Osteoblast (primary cell): ENCODE data around the gene IFT20. TPM values are rescaled to one million over a fixed set of nuclear protein-coding genes. Genes with fewer than 3 reads are reported as not detected.

Experiments used
- DNase-seq: peaks from one replicate; pipeline ENCODE4 v3.0.0; 2011; ENCODE audit warnings: low spot score, mixed read lengths; ENCODE audit not compliant: insufficient read length; ENCODE audit errors: missing footprints
- H2AFZ ChIP-seq: 2 replicates; pipeline ENCODE4 v1.6.0; 2011; ENCODE audit warnings: mild to moderate bottlenecking, low read length
- H3K27ac ChIP-seq: 2 replicates; pipeline ENCODE4 v1.5.1; 2011; ENCODE audit warnings: mild to moderate bottlenecking, low read depth, low read length, moderate library complexity
- H3K27me3 ChIP-seq: 2 replicates; pipeline ENCODE4 v1.6.0; 2012; ENCODE audit warnings: mild to moderate bottlenecking, control low read depth, inconsistent platforms, low read length, moderate library complexity; ENCODE audit not compliant: insufficient read depth
- H3K36me3 ChIP-seq: 2 replicates; pipeline ENCODE4 v1.5.1; 2011; ENCODE audit warnings: mild to moderate bottlenecking, low read length, control low read depth, moderate library complexity; ENCODE audit not compliant: insufficient read depth
- H3K4me1 ChIP-seq: 2 replicates; pipeline ENCODE4 v1.5.1; 2011; ENCODE audit warnings: mild to moderate bottlenecking, low read length, control low read depth, moderate library complexity; ENCODE audit not compliant: insufficient read depth
- H3K4me2 ChIP-seq: 2 replicates; pipeline ENCODE4 v1.6.0; 2011; ENCODE audit warnings: mild to moderate bottlenecking, low read length; ENCODE audit not compliant: insufficient read depth
- H3K4me3 ChIP-seq: fragments of 200-600 bp; sonication (generic); 3 replicates; pipeline ENCODE4 v1.5.1; 2012; ENCODE audit warnings: mild to moderate bottlenecking, low read length, inconsistent platforms; ENCODE audit not compliant: insufficient read depth
- H3K79me2 ChIP-seq: 2 replicates; pipeline ENCODE4 v1.6.0; 2012; ENCODE audit warnings: mild to moderate bottlenecking, low read length, control low read depth, inconsistent platforms; ENCODE audit not compliant: insufficient read depth
- H3K9me3 ChIP-seq: 2 replicates; pipeline ENCODE4 v1.5.1; 2011; ENCODE audit warnings: low read depth, low read length, control low read depth
- H4K20me1 ChIP-seq: 2 replicates; pipeline ENCODE4 v1.6.0; 2012; ENCODE audit warnings: mild to moderate bottlenecking, low read length, control low read depth; ENCODE audit not compliant: insufficient read depth
- total RNA-seq: library from RNA; depleted of rRNA; stranded (reverse); fragments of >200 nt; gene quantifications from 2 replicates; pipeline ENCODE4 v1.2.3, GENCODE V29; 2012
- TF ChIP-seq, protein P1 (sequence below): IDR thresholded peaks from 2 replicates; pipeline ENCODE4 v1.5.1; 2011; ENCODE audit warnings: mild to moderate bottlenecking, low read depth, low read length, moderate library complexity; ENCODE audit errors: extremely low read depth

IFT20 gene
- total RNA-seq, 1 donor, result 59.4 TPM

DNA sequence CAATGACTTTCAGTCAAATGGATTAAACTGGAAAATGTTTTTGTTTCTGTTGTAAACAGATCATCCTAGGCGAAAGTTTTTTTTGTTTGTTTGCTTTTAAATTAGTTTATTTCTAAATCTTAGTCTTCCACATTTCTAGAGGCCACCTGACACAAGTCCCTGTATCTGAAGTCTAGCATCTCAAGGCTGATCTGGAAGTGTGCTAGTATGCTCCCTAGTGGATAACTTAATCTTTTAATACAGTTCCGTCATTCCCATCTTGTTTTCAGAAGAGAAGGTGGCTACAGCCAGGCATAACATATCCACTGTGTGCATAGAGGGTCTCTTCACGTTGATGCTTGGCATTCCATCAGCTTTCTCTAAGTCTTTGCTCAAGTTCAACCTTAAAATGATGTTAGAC is 7.6 kb downstream of the IFT20 start:
- no peaks in the 10 kb centered on the region for H3K4me1 ChIP-seq
- no peak overlapping the region for H3K4me3 ChIP-seq
- H3K9me3 ChIP-seq, result no peaks in the 10 kb centered on the region
- H3K79me2 ChIP-seq, result peaks cover 27% of the 10 kb centered on the region
- TF ChIP-seq, protein P1, sequence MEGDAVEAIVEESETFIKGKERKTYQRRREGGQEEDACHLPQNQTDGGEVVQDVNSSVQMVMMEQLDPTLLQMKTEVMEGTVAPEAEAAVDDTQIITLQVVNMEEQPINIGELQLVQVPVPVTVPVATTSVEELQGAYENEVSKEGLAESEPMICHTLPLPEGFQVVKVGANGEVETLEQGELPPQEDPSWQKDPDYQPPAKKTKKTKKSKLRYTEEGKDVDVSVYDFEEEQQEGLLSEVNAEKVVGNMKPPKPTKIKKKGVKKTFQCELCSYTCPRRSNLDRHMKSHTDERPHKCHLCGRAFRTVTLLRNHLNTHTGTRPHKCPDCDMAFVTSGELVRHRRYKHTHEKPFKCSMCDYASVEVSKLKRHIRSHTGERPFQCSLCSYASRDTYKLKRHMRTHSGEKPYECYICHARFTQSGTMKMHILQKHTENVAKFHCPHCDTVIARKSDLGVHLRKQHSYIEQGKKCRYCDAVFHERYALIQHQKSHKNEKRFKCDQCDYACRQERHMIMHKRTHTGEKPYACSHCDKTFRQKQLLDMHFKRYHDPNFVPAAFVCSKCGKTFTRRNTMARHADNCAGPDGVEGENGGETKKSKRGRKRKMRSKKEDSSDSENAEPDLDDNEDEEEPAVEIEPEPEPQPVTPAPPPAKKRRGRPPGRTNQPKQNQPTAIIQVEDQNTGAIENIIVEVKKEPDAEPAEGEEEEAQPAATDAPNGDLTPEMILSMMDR, result peak; percentile 26
- H4K20me1 ChIP-seq, result peaks cover 10% of the 10 kb centered on the region
- DNase-seq, result no peak
- no peak overlapping the region for H2AFZ ChIP-seq
- H3K27ac ChIP-seq, result no peak overlapping the region
- no peaks in the 10 kb centered on the region for H3K27me3 ChIP-seq
- peaks cover 46% of the 10 kb centered on the region for H3K36me3 ChIP-seq
- H3K4me2 ChIP-seq, result no peak overlapping the region

GRCh38 chr17:28327031-28327607 is 8.2 kb downstream of the IFT20 start:
- H3K4me2 ChIP-seq, result no peak overlapping the region
- H3K9me3 ChIP-seq, result no peaks in the 10 kb centered on the region
- H3K4me1 ChIP-seq, result no peaks in the 10 kb centered on the region
- H3K27me3 ChIP-seq, result no peaks in the 10 kb centered on the region
- no peak overlapping the region for H2AFZ ChIP-seq
- H3K36me3 ChIP-seq, result peaks cover 44% of the 10 kb centered on the region
- peak overlapping the region; percentile 34 for H3K27ac ChIP-seq
- TF ChIP-seq, protein P1, result no peak
- peaks cover 10% of the 10 kb centered on the region for H4K20me1 ChIP-seq
- peaks cover 21% of the 10 kb centered on the region for H3K79me2 ChIP-seq
- H3K4me3 ChIP-seq, result no peak overlapping the region
- DNase-seq, result no peak

GRCh38 chr17:28326114-28326513 is 9.2 kb downstream of the IFT20 start:
- H3K4me2 ChIP-seq, result no peak overlapping the region
- H3K27me3 ChIP-seq, result no peaks in the 10 kb centered on the region
- no peak overlapping the region for H3K27ac ChIP-seq
- no peaks in the 10 kb centered on the region for H3K4me1 ChIP-seq
- peaks cover 5% of the 10 kb centered on the region for H4K20me1 ChIP-seq
- no peak for DNase-seq
- no peak overlapping the region for H2AFZ ChIP-seq
- no peak overlapping the region for H3K4me3 ChIP-seq
- peaks cover 34% of the 10 kb centered on the region for H3K36me3 ChIP-seq
- peaks cover 14% of the 10 kb centered on the region for H3K79me2 ChIP-seq
- TF ChIP-seq, protein P1, result no peak
- no peaks in the 10 kb centered on the region for H3K9me3 ChIP-seq

DNA sequence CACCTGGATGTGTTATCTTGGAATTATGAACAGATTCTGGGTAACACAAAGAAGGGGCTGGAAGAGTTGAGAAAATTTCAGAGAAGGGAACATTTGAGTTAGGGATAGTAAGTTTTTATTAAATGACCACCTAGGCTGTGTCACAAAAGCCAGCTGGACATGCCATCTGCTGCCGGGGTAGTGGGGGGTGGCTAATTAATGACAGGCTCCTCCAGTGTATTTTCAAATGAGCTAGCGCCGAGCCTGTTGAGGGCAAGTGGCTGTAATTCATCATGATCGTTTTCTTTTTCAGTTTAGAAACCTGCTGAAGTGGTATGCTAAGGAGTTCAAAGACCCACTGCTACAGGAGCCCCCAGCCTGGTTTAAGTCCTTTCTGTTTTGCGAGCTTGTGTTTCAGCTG is 10.1 kb downstream of the IFT20 start:
- H3K27me3 ChIP-seq, result no peaks in the 10 kb centered on the region
- peaks cover 25% of the 10 kb centered on the region for H3K36me3 ChIP-seq
- TF ChIP-seq, protein P1, result no peak
- H3K4me2 ChIP-seq, result no peak overlapping the region
- peaks cover 13% of the 10 kb centered on the region for H3K79me2 ChIP-seq
- no peak overlapping the region for H3K27ac ChIP-seq
- H3K4me3 ChIP-seq, result no peak overlapping the region
- H3K9me3 ChIP-seq, result no peaks in the 10 kb centered on the region
- peaks cover 5% of the 10 kb centered on the region for H4K20me1 ChIP-seq
- peaks cover 2% of the 10 kb centered on the region for H3K4me1 ChIP-seq
- peak overlapping the region; percentile 10 for H2AFZ ChIP-seq
- no peak for DNase-seq
